Lower lobe of right lung (tissue), 2 donors: ENCODE results near the gene P2RX6. TPM values are rescaled to one million over a fixed set of nuclear protein-coding genes. Genes with fewer than 3 reads are reported as not detected.
"Not testable (repeated sequence)": the region's sequence is repeated elsewhere in the genome, so short reads cannot be mapped to it uniquely, and the experiment has no call there.

ENCODE experiments used
- ATAC-seq, 2 donors: fragments of 200-7000 bp; cut with Tn5 transposase; one replicate each; pipeline ENCODE4 v1.9.1; 2020 to 2022; ENCODE audit warnings: mild to moderate bottlenecking in 2 of 2, moderate library complexity in 2 of 2
- DNase-seq: peaks from one replicate; pipeline ENCODE4 v3.0.0-alpha.2; 2020
- H3K27ac ChIP-seq: fragments of 200-600 bp; one replicate; pipeline ENCODE4 v1.8.0; 2022
- H3K27me3 ChIP-seq: fragments of 200-600 bp; one replicate; pipeline ENCODE4 v1.8.0; 2022; ENCODE audit warnings: low read depth
- H3K36me3 ChIP-seq: fragments of 200-600 bp; one replicate; pipeline ENCODE4 v1.8.0; 2022; ENCODE audit warnings: mild to moderate bottlenecking
- H3K4me1 ChIP-seq: fragments of 200-600 bp; one replicate; pipeline ENCODE4 v1.8.0; 2022
- H3K4me3 ChIP-seq: fragments of 200-600 bp; one replicate; pipeline ENCODE4 v1.8.0; 2022; ENCODE audit warnings: mild to moderate bottlenecking
- H3K9me3 ChIP-seq: fragments of 200-600 bp; one replicate; pipeline ENCODE4 v1.8.0; 2022
- CTCF ChIP-seq: fragments of 200-600 bp; IDR thresholded peaks from one replicate; pipeline ENCODE4 v1.8.0; 2022; ENCODE audit warnings: antibody characterized with exemption, mild to moderate bottlenecking
- intact Hi-C: fragments of 100-400 bp; cut with DNase I; formaldehyde crosslinking; loops from one replicate; pipeline ENCODE4 v1.11.0; 2022
- total RNA-seq: library from RNA; stranded (reverse); fragmentation: NEBNext Ultra II Directional; extraction: Animal tissue kit (Norgen Biotek cat#: 25700); gene quantifications from one replicate; pipeline ENCODE4 v1.2.1, GENCODE V29; 2021
- donor health status: DM: no; HTN: yes; CAD: no; lungs with severe emphysema.

Gene P2RX6
- total RNA-seq, 1 donor from 2014 or later, result 2.1 TPM

GRCh38 chr22:21052715-21053459 is 37.9 kb downstream of the P2RX6 start:
- no peaks in the 10 kb centered on the region for H3K27me3 ChIP-seq
- DNase-seq (no peak), ATAC-seq (no peak)
- H3K36me3 ChIP-seq, result no peaks in the 10 kb centered on the region
- no peak for TF ChIP-seq CTCF
- H3K9me3 ChIP-seq, result no peaks in the 10 kb centered on the region
- H3K27ac ChIP-seq, result no peak overlapping the region
- no peak overlapping the region for H3K4me3 ChIP-seq
- H3K4me1 ChIP-seq, result no peaks in the 10 kb centered on the region
- intact Hi-C loops, result no loop called here

GRCh38 chr22:21054046-21054713 is 39.2 kb downstream of the P2RX6 start:
- TF ChIP-seq CTCF, result no peak
- no peak overlapping the region for H3K27ac ChIP-seq
- DNase-seq (no peak), ATAC-seq (no peak)
- H3K27me3 ChIP-seq, result no peaks in the 10 kb centered on the region
- H3K9me3 ChIP-seq, result no peaks in the 10 kb centered on the region
- no peaks in the 10 kb centered on the region for H3K36me3 ChIP-seq
- H3K4me3 ChIP-seq, result no peak overlapping the region
- H3K4me1 ChIP-seq, result no peaks in the 10 kb centered on the region
- intact Hi-C loops, result no loop called here

- Histone ChIP-seq H3K36me3 (no peaks in the 10 kb centered on the region), H3K4me1 (no peaks in the 10 kb centered on the region), H3K9me3 (no peaks in the 10 kb centered on the region), H3K27me3 (no peaks in the 10 kb centered on the region), H3K27ac (no peak overlapping the region), H3K4me3 (no peak overlapping the region)
- DNase-seq (no peak), ATAC-seq (no peak)
- intact Hi-C loops, result no loop called here
- TF ChIP-seq CTCF, result no peak
These were observed 40.0 kb downstream of the P2RX6 start for GRCh38 chr22:21054714-21055563.

- Histone ChIP-seq H3K4me3 (no peak overlapping the region), H3K27me3 (no peaks in the 10 kb centered on the region), H3K4me1 (no peaks in the 10 kb centered on the region), H3K9me3 (no peaks in the 10 kb centered on the region), H3K36me3 (no peaks in the 10 kb centered on the region), H3K27ac (no peak overlapping the region)
- intact Hi-C loops, result no loop called here
- ATAC-seq (no peak), DNase-seq (no peak)
- no peak for TF ChIP-seq CTCF
These were observed 40.5 kb downstream of the P2RX6 start for GRCh38 chr22:21055564-21055834.

- DNase-seq (no peak), ATAC-seq (no peak)
- intact Hi-C loops, result no loop called here
- no peak overlapping the region for H3K27ac ChIP-seq
- TF ChIP-seq CTCF, result no peak
- H3K9me3 ChIP-seq, result no peaks in the 10 kb centered on the region
- H3K4me1 ChIP-seq, result no peaks in the 10 kb centered on the region
- H3K4me3 ChIP-seq, result no peak overlapping the region
- H3K36me3 ChIP-seq, result no peaks in the 10 kb centered on the region
- H3K27me3 ChIP-seq, result no peaks in the 10 kb centered on the region
These were observed 40.9 kb downstream of the P2RX6 start for GRCh38 chr22:21055880-21056319.

- H3K9me3 ChIP-seq, H3K4me3 ChIP-seq, H3K27me3 ChIP-seq, intact Hi-C loops, DNase-seq, H3K27ac ChIP-seq, H3K4me1 ChIP-seq, ATAC-seq, H3K36me3 ChIP-seq: not testable (repeated sequence)
These were observed 45.4 kb downstream of the P2RX6 start for GRCh38 chr22:21060363-21060762.

- intact Hi-C loops, H3K36me3 ChIP-seq, ATAC-seq, H3K4me3 ChIP-seq, DNase-seq, H3K4me1 ChIP-seq, H3K9me3 ChIP-seq, H3K27me3 ChIP-seq, H3K27ac ChIP-seq: not testable (repeated sequence)
These were observed 46.8 kb downstream of the P2RX6 start for GRCh38 chr22:21061660-21062321.

GRCh38 chr22:21064425-21064824 is 49.5 kb downstream of the P2RX6 start:
- H3K27me3 ChIP-seq, H3K4me3 ChIP-seq, H3K9me3 ChIP-seq, H3K4me1 ChIP-seq, H3K27ac ChIP-seq, DNase-seq, H3K36me3 ChIP-seq, ATAC-seq, intact Hi-C loops: not testable (repeated sequence)
